ENCODE measurements around the gene COX6A2.

The COX6A2 gene

DNA sequence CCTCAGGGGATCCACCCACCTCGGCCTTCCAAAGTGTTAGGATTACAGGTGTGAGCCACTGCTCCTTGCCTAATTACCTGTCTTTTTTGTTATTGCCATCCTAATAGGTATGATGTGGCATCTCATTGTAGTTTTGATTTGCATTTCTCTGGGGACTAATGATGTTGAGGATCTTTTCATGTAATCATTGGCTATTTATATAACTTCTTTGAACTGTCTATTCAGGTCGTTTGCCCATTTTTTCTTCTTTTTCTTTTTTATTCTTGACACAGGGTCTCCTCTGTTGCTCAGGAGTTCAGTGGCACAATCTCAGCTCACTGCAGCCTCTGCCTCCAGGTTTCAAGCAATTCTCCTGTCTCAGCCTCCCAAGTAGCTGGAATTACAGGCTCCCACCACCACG, 42.5 kb upstream of the COX6A2 start:
- no peak for DNase-seq
- no peak overlapping the region for H2AFZ ChIP-seq (ENCODE audit: low read depth, low read length)
- WGBS, result 82% methylated on average over 3 of the region's 3 CpGs

DNA sequence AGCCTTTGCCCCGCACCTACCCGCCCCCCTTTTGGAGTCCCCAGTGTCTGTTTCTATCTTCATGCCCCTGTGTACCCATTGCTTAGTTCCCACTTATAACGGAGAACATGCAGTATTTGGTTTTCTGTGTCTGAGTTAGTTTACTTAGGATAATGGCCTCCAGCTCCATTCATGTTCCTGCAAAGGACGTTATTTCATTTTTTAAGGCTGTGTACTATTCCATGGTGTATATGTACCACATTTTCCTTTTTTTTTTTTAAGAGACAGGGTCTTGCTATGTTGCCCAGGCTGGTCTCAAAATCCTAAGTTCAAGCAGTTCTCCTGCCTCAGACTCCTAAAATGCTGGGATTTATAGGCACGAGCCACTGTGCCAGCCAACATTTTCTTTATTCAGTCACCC, 39.7 kb upstream of the COX6A2 start:
- H3K4ac ChIP-seq (ENCODE audit: low read depth in 1 of 2, low read length in 2 of 2), result no peak overlapping the region
- H2BK12ac ChIP-seq (ENCODE audit: low read length in 2 of 2), result no peak overlapping the region
- no peak overlapping the region for H2BK5ac ChIP-seq (ENCODE audit: low read depth, low read length, poor library complexity, severe bottlenecking)
- H2AK5ac ChIP-seq (ENCODE audit: low read length, severe bottlenecking), result no peak overlapping the region
- no peak overlapping the region for H3K23ac ChIP-seq (ENCODE audit: low read length in 2 of 2)
- H3K14ac ChIP-seq (ENCODE audit: low read length in 2 of 2), result no peak overlapping the region
- H2BK15ac ChIP-seq (ENCODE audit: low read depth, poor library complexity, severe bottlenecking), result no peak overlapping the region
- peaks cover 32 to 44% of the 10 kb centered on the region in 2 experiments for H3K36me3 ChIP-seq (ENCODE audit: control insufficient read depth in 1 of 2, insufficient read depth in 2 of 2, low read depth in 1 of 2, low read length in 2 of 2)
- no peak overlapping the region for H3K9ac ChIP-seq (ENCODE audit: low read length)
- DNase-seq, result no peak
- H3K27ac ChIP-seq (ENCODE audit: low read length, poor library complexity, severe bottlenecking), result no peak overlapping the region
- no peaks in the 10 kb centered on the region for H3K9me3 ChIP-seq (ENCODE audit: control insufficient read depth, low read length)
- no peak overlapping the region for H3K4me3 ChIP-seq (ENCODE audit: insufficient read depth in 1 of 2, low read depth in 1 of 2, low read length in 2 of 2)
- H3K18ac ChIP-seq (ENCODE audit: low read depth in 1 of 2, low read length in 2 of 2), result no peak overlapping the region
- no peak overlapping the region for H4K91ac ChIP-seq (ENCODE audit: low read length)
- H3K79me1 ChIP-seq (replicated peaks; ENCODE audit: low read length, poor library complexity, severe bottlenecking), result peaks cover 16% of the 10 kb centered on the region
- no peak overlapping the region for H2AFZ ChIP-seq (ENCODE audit: low read depth, low read length)
- peaks cover 9% of the 10 kb centered on the region for H3K4me1 ChIP-seq (ENCODE audit: control insufficient read depth, insufficient read depth, low read depth, low read length)
- H4K8ac ChIP-seq (ENCODE audit: low read length), result no peak overlapping the region
- H2BK120ac ChIP-seq (ENCODE audit: low read depth, low read length), result no peak overlapping the region
- H3K4me2 ChIP-seq (ENCODE audit: low read length, poor library complexity, severe bottlenecking), result no peak overlapping the region
- 93% methylated on average over 5 of the region's 5 CpGs for WGBS
- H3K27me3 ChIP-seq (ENCODE audit: control insufficient read depth in 1 of 2, insufficient read depth in 1 of 2, low read length in 2 of 2), result no peaks in the 10 kb centered on the region

More for the DNA sequence above, 42.5 kb upstream of the COX6A2 start:
- peak overlapping the region in 1 of 2 experiments; percentile 88 for H3K4me3 ChIP-seq (ENCODE audit: insufficient read depth in 1 of 2, low read depth in 1 of 2, low read length in 2 of 2)
- peak overlapping the region in 1 of 2 experiments; percentile 97 for H3K18ac ChIP-seq (ENCODE audit: low read depth in 1 of 2, low read length in 2 of 2)
- no peak overlapping the region for H3K27ac ChIP-seq (ENCODE audit: low read length, poor library complexity, severe bottlenecking)
- no peak overlapping the region for H3K14ac ChIP-seq (ENCODE audit: low read length in 2 of 2)
- no peak overlapping the region for H3K4me2 ChIP-seq (ENCODE audit: low read length, poor library complexity, severe bottlenecking)
- no peaks in the 10 kb centered on the region for H3K9me3 ChIP-seq (ENCODE audit: control insufficient read depth, low read length)
- H2BK12ac ChIP-seq (ENCODE audit: low read length in 2 of 2), result no peak overlapping the region
- no peak overlapping the region for H2BK120ac ChIP-seq (ENCODE audit: low read depth, low read length)
- peaks cover 11% of the 10 kb centered on the region for H3K79me1 ChIP-seq (replicated peaks; ENCODE audit: low read length, poor library complexity, severe bottlenecking)
- no peak overlapping the region for H3K23ac ChIP-seq (ENCODE audit: low read length in 2 of 2)
- no peak overlapping the region for H4K91ac ChIP-seq (ENCODE audit: low read length)
- H2BK5ac ChIP-seq (ENCODE audit: low read depth, low read length, poor library complexity, severe bottlenecking), result no peak overlapping the region
- H3K9ac ChIP-seq (ENCODE audit: low read length), result peak overlapping the region; percentile 97
- peak overlapping the region; percentile 49 for H2AK5ac ChIP-seq (ENCODE audit: low read length, severe bottlenecking)
- no peak overlapping the region for H4K8ac ChIP-seq (ENCODE audit: low read length)
- H3K4me1 ChIP-seq (ENCODE audit: control insufficient read depth, insufficient read depth, low read depth, low read length), result peaks cover 15% of the 10 kb centered on the region
- no peak overlapping the region for H2BK15ac ChIP-seq (ENCODE audit: low read depth, poor library complexity, severe bottlenecking)
- peaks cover 30 to 40% of the 10 kb centered on the region in 2 experiments for H3K36me3 ChIP-seq (ENCODE audit: control insufficient read depth in 1 of 2, insufficient read depth in 2 of 2, low read depth in 1 of 2, low read length in 2 of 2)
- no peaks in the 10 kb centered on the region for H3K27me3 ChIP-seq (ENCODE audit: control insufficient read depth in 1 of 2, insufficient read depth in 1 of 2, low read length in 2 of 2)
- no peak overlapping the region for H3K4ac ChIP-seq (ENCODE audit: low read depth in 1 of 2, low read length in 2 of 2)

DNA sequence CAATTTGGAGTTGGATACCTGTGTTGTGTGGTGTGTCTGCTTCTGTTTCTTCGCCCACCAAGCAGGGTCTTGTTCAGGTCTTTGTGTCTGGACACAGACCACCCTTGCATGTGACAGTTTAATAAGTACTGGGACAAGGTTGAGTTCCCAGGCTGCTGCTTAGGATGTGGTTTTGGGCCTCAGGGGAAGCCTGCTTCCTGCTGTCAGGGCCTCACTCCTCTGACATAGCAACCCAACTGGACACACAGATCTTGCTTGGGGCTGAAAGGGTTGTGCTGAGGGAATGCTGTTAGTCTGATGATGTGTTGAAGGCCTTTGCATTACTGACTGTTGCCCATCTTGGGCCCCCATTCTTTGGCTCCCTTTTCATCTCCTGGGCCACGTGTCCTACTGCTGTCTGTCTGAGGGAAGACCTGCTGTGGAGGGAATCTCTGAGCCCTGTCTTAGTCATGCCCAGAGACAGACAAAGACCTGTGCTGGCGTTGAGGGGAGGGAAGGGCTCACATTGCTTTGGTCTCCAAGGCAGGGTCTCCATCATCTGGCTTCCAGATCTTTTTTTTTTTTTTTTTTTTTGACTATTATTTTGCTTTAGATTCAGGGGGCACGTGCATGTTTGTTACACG, 39.1 kb upstream of the COX6A2 start:
- H3K4me1 ChIP-seq (ENCODE audit: control insufficient read depth, insufficient read depth, low read depth, low read length), result peaks cover 9% of the 10 kb centered on the region
- H2BK5ac ChIP-seq (ENCODE audit: low read depth, low read length, poor library complexity, severe bottlenecking), result no peak overlapping the region

DNA sequence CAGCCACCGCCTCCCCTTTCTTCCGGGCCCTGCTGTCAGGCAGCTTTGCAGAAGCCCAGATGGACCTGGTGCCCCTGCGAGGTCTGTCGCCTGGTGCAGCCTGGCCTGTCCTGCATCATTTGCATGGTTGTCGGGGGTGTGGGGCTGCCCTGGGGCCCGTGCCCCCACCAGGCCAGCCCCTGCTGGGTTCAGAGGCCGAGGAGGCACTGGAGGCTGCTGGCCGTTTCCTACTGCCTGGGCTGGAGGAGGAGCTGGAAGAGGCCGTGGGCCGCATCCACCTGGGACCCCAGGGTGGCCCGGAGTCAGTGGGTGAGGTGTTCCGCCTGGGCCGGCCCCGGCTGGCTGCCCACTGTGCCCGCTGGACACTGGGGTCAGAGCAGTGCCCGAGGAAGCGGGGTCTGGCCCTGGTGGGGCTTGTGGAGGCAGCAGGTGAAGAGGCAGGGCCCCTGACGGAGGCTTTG, 38.3 kb upstream of the COX6A2 start:
- Histone ChIP-seq H3K27ac (ENCODE audit: low read length, poor library complexity, severe bottlenecking) (no peak overlapping the region), H2BK15ac (ENCODE audit: low read depth, poor library complexity, severe bottlenecking) (no peak overlapping the region), H2BK5ac (ENCODE audit: low read depth, low read length, poor library complexity, severe bottlenecking) (no peak overlapping the region), H3K79me1 (replicated peaks; ENCODE audit: low read length, poor library complexity, severe bottlenecking) (peaks cover 28% of the 10 kb centered on the region), H3K4ac (ENCODE audit: low read depth in 1 of 2, low read length in 2 of 2) (no peak overlapping the region), H3K36me3 (ENCODE audit: control insufficient read depth in 1 of 2, insufficient read depth in 2 of 2, low read depth in 1 of 2, low read length in 2 of 2) (peaks cover 44 to 58% of the 10 kb centered on the region in 2 experiments), H3K4me2 (ENCODE audit: low read length, poor library complexity, severe bottlenecking) (no peak overlapping the region), H3K18ac (ENCODE audit: low read depth in 1 of 2, low read length in 2 of 2) (no peak overlapping the region), H3K27me3 (ENCODE audit: control insufficient read depth in 1 of 2, insufficient read depth in 1 of 2, low read length in 2 of 2) (no peaks in the 10 kb centered on the region), H3K9ac (ENCODE audit: low read length) (no peak overlapping the region), H3K23ac (ENCODE audit: low read length in 2 of 2) (no peak overlapping the region), H3K14ac (ENCODE audit: low read length in 2 of 2) (no peak overlapping the region), H4K91ac (ENCODE audit: low read length) (no peak overlapping the region), H2AK5ac (ENCODE audit: low read length, severe bottlenecking) (no peak overlapping the region), H4K8ac (ENCODE audit: low read length) (no peak overlapping the region), H2AFZ (ENCODE audit: low read depth, low read length) (no peak overlapping the region), H3K9me3 (ENCODE audit: control insufficient read depth, low read length) (no peaks in the 10 kb centered on the region), H2BK12ac (ENCODE audit: low read length in 2 of 2) (no peak overlapping the region), H2BK120ac (ENCODE audit: low read depth, low read length) (no peak overlapping the region), H3K4me3 (ENCODE audit: insufficient read depth in 1 of 2, low read depth in 1 of 2, low read length in 2 of 2) (no peak overlapping the region), H3K4me1 (ENCODE audit: control insufficient read depth, insufficient read depth, low read depth, low read length) (peaks cover 10% of the 10 kb centered on the region)
- DNase-seq, result no peak
- WGBS, result 92% methylated on average over 18 of the region's 18 CpGs

More for the DNA sequence above, 39.1 kb upstream of the COX6A2 start:
- Histone ChIP-seq H3K9ac (ENCODE audit: low read length) (no peak overlapping the region), H3K36me3 (ENCODE audit: control insufficient read depth in 1 of 2, insufficient read depth in 2 of 2, low read depth in 1 of 2, low read length in 2 of 2) (peaks cover 38 to 50% of the 10 kb centered on the region in 2 experiments), H3K27ac (ENCODE audit: low read length, poor library complexity, severe bottlenecking) (no peak overlapping the region), H2BK12ac (ENCODE audit: low read length in 2 of 2) (no peak overlapping the region), H3K9me3 (ENCODE audit: control insufficient read depth, low read length) (no peaks in the 10 kb centered on the region), H3K23ac (ENCODE audit: low read length in 2 of 2) (no peak overlapping the region), H2BK120ac (ENCODE audit: low read depth, low read length) (no peak overlapping the region), H3K4me3 (ENCODE audit: insufficient read depth in 1 of 2, low read depth in 1 of 2, low read length in 2 of 2) (no peak overlapping the region), H2BK15ac (ENCODE audit: low read depth, poor library complexity, severe bottlenecking) (no peak overlapping the region), H3K79me1 (replicated peaks; ENCODE audit: low read length, poor library complexity, severe bottlenecking) (peaks cover 21% of the 10 kb centered on the region), H3K4me2 (ENCODE audit: low read length, poor library complexity, severe bottlenecking) (no peak overlapping the region), H3K4ac (ENCODE audit: low read depth in 1 of 2, low read length in 2 of 2) (no peak overlapping the region), H3K27me3 (ENCODE audit: control insufficient read depth in 1 of 2, insufficient read depth in 1 of 2, low read length in 2 of 2) (no peaks in the 10 kb centered on the region), H3K14ac (ENCODE audit: low read length in 2 of 2) (no peak overlapping the region), H4K91ac (ENCODE audit: low read length) (no peak overlapping the region), H2AK5ac (ENCODE audit: low read length, severe bottlenecking) (no peak overlapping the region), H2AFZ (ENCODE audit: low read depth, low read length) (no peak overlapping the region), H4K8ac (ENCODE audit: low read length) (no peak overlapping the region), H3K18ac (ENCODE audit: low read depth in 1 of 2, low read length in 2 of 2) (no peak overlapping the region)
- DNase-seq, result no peak
- WGBS, result 83% methylated on average over 3 of the region's 5 CpGs
